K562 treated with DMSO at 1 percent for 4 hours (cell line): ENCODE measurements around the gene NES. TPM values are rescaled to one million over a fixed set of nuclear protein-coding genes. Genes with fewer than 3 reads are reported as not detected.

ENCODE experiments used
- total RNA-seq: library from RNA; unstranded; fragments of 300-600 nt; gene quantifications from 2 replicates; pipeline ENCODE4 v1.2.3, GENCODE V29; 2022; ENCODE audit not compliant: insufficient read depth

The NES gene
- total RNA-seq: 7.0 and 9.8 TPM in 2 replicates

GRCh38 chr1:156676820-156677615 is at the start of gene NES:
Gene NES, minus strand, starts transcription at chr1:156677407. Its CDS starts 143 bp downstream, at chr1:156677264.

GRCh38 chr1:156705321-156705917 is 28.2 kb upstream of the NES start, which contains the start of gene CRABP2:
Gene CRABP2, minus strand, starts transcription at chr1:156705583. Its CDS starts 137 bp downstream, at chr1:156705446.

GRCh38 chr1:156641761-156642264 is 35.4 kb downstream of the NES start, which contains the start of gene BCAN:
Gene BCAN, plus strand, starts transcription at chr1:156642117. Its CDS starts 3,938 bp downstream, at chr1:156646055.

GRCh38 chr1:156618853-156619581 is 58.2 kb downstream of the NES start, which contains the start of gene HAPLN2:
Gene HAPLN2, plus strand, starts transcription at chr1:156619415. Its CDS starts 4,076 bp downstream, at chr1:156623491.

Other genes starting within 250 kb of the NES start
- gene MEF2D, start 176.6 kb downstream of the NES start, total RNA-seq: 11.7 and 13.0 TPM in 2 replicates
- 20.0 and 21.0 TPM in 2 replicates for gene IQGAP3, start 104.8 kb downstream of the NES start, total RNA-seq
- gene TTC24, start 97.7 kb downstream of the NES start, total RNA-seq: not detected in 2 replicates
- 119 TPM in 2 replicates for gene NAXE, start 85.6 kb downstream of the NES start, total RNA-seq
- gene GPATCH4, start 75.9 kb downstream of the NES start, total RNA-seq: 8.8 and 9.0 TPM in 2 replicates
- 1.2 and 3.3 TPM in 2 replicates for gene HAPLN2, start 58.0 kb downstream of the NES start, total RNA-seq
- 0.21 TPM in 1 of 2 replicates, not detected in the other for gene BCAN, start 35.3 kb downstream of the NES start, total RNA-seq
- 7.7 TPM in 1 of 2 replicates, not detected in the other for gene CRABP2, start 28.2 kb upstream of the NES start, total RNA-seq
- 47.9 and 64.7 TPM in 2 replicates for gene METTL25B, start 51.1 kb upstream of the NES start, total RNA-seq
- 22.0 and 28.4 TPM in 2 replicates for gene ISG20L2, start 51.4 kb upstream of the NES start, total RNA-seq
- gene MRPL24, start 63.7 kb upstream of the NES start, total RNA-seq: 19.0 and 38.5 TPM in 2 replicates
- gene HDGF, start 74.3 kb upstream of the NES start, total RNA-seq: 188 and 194 TPM in 2 replicates
- gene PRCC, start 90.1 kb upstream of the NES start, total RNA-seq: 63.4 and 86.4 TPM in 2 replicates
- gene SH2D2A, start 139.4 kb upstream of the NES start, total RNA-seq: 13.2 and 17.8 TPM in 2 replicates
- 0.42 TPM in 1 of 2 replicates, not detected in the other for gene INSRR, start 181.7 kb upstream of the NES start, total RNA-seq
- gene NTRK1, start 183.5 kb upstream of the NES start, total RNA-seq: 78.1 and 86.1 TPM in 2 replicates
- 1.2 and 3.2 TPM in 2 replicates for gene PEAR1, start 216.3 kb upstream of the NES start, total RNA-seq
- gene LRRC71, start 243.2 kb upstream of the NES start, total RNA-seq: not detected in 2 replicates